GM12891 (cell line): ENCODE data around the gene ROMO1.
"Not testable (repeated sequence)": the region's sequence is repeated elsewhere in the genome, so short reads cannot be mapped to it uniquely, and the experiment has no call there.

Experiments
- DNase-seq: peaks from one replicate; pipeline ENCODE4 v3.0.0; 2011; ENCODE audit warnings: low spot score; ENCODE audit not compliant: insufficient read length
- FAIRE-seq: peaks from 2 replicates; lab custom pipeline; 2011; peaks lifted over from hg19 to GRCh38; lab: Jason Lieb, UNC
- PAX5 ChIP-seq: IDR thresholded peaks from 2 replicates; pipeline ENCODE4 v1.6.1; 2011; ENCODE audit warnings: low read length, moderate library complexity, mild to moderate bottlenecking; ENCODE audit not compliant: insufficient read depth, severe bottlenecking
- POLR2A ChIP-seq: IDR thresholded peaks from 2 replicates; pipeline ENCODE4 v1.6.1; 2011; ENCODE audit warnings: low read depth, low read length, control low read depth
- POLR2AphosphoS5 ChIP-seq: IDR thresholded peaks from 2 replicates; pipeline ENCODE4 v1.6.1; 2011; ENCODE audit warnings: low read depth, low read length, control low read depth
- POU2F2 ChIP-seq: IDR thresholded peaks from 2 replicates; pipeline ENCODE4 v1.6.1; 2011; ENCODE audit warnings: low read depth, mild to moderate bottlenecking, control low read depth, low read length, moderate library complexity
- SPI1 ChIP-seq: IDR thresholded peaks from 2 replicates; pipeline ENCODE4 v1.6.1; 2011; ENCODE audit warnings: low read depth, low read length, control low read depth
- TAF1 ChIP-seq: IDR thresholded peaks from 2 replicates; pipeline ENCODE4 v1.6.1; 2011; ENCODE audit warnings: low read depth, low read length, control low read depth

ROMO1 gene

DNA sequence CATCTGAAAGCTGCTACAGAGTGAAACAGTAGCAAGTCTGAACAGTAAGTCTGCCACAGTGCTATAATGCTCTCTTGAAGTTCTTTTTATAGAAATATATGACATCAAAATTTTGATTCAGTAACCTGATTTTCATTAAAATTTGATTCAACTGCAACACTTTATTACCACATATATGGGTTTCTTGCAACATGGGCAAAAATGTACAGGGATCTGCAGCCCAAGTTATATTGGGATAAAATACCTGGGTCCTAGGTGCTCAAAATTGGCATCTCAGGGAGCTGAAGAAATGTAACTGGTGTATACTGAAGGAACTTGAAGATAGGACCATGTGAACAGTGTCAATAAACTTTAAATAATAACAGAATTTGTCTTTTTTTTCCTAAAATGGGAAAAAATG, 10.8 kb downstream of the ROMO1 start:
- TF ChIP-seq POU2F2: no peak
- TF ChIP-seq POLR2AphosphoS5: no peak
- TF ChIP-seq TAF1: no peak
- no peak for TF ChIP-seq SPI1
- no peak for TF ChIP-seq PAX5
- TF ChIP-seq POLR2A: no peak; the same call in 1 of the 2 replicates
- no peak for DNase-seq
- no peak for FAIRE-seq

DNA sequence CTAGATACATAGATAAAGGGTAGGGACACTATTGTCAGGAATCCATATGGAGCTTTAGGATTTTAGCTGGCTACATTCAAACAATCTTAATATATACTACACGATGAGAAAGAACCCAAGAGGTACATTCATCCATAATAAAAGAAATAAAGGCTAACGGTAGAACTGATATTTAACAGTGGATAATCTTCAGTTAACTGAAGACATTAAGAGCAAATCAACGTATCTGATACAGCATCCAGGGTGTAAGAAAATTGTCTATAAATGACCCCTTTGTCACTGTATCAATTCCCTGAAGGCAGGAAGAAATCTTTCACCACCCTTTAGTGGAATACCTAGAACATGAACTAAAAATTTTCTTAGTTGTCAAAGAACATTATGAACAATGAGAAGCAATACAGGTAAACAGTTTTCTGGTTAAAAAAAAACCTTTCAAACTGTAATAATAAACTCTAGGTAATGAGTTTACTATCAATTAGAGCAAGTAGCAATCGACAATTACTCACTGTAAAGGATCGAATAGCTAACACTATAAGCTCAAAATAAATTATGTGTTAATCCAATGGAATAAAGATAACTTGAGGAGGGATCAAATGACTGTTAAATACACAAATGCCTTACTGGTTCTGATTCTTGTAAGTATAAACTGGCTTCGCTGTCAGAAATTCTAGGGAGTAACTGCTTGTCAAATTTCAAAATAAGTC, 11.8 kb downstream of the ROMO1 start:
- peak; percentile 9 for FAIRE-seq
- DNase-seq: no peak
- no peak for TF ChIP-seq SPI1
- no peak for TF ChIP-seq POLR2AphosphoS5

DNA sequence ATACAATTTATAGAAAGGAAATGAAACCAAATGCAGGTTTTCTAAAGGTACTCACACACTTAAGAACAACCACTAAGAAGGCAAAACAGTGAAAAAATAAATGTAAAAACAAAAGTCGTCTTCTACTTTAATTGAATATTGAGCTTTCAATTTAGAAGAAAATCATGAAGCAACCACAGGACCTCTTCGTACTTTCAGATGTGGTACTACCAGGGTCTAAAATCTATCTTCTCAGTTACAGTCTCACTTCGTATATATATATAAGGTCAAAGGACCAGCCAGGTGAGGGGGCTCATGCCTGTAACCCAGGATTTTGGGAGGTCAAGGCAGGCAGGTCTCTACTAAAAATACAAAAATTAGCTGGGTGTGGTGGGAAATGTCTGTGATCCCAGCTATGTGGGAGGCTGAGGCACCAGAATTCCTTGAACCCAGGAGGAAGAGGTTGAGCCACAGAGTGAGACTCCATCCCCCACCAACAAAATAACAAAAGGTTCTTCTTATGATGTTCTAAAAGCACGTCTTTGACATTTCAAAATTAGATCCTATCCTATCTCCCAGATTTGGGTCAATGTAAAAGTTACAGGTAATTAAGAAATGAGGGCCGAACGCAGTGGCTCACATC, 12.5 kb downstream of the ROMO1 start:
- no peak for DNase-seq
- no peak for FAIRE-seq
- no peak for TF ChIP-seq POLR2AphosphoS5
- TF ChIP-seq SPI1: peak; percentile 70
- no peak for TF ChIP-seq POU2F2
- TF ChIP-seq TAF1: no peak

DNA sequence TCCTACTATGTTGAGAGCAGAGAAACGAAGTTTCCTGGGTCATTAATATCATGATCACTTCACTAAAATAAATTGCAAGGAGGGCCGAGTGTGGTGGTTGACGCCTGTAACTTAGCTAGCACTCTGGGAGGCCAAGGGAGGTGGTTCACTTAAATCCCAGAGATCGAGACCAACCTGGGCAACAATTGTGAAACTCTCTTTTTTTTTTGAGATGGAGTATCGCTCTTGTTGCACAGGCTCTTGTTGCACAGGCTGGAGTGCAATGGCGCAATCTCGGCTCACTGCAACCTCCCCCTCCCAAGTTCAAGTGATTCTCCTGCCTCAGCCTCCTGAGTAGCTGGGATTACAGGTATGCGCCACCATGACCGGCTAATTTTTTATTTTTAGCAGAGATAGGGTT, 13.9 kb downstream of the ROMO1 start:
- not testable (repeated sequence) for DNase-seq, FAIRE-seq
- peak; percentile 61; the same call in 1 of the 2 replicates for TF ChIP-seq POLR2AphosphoS5

DNA sequence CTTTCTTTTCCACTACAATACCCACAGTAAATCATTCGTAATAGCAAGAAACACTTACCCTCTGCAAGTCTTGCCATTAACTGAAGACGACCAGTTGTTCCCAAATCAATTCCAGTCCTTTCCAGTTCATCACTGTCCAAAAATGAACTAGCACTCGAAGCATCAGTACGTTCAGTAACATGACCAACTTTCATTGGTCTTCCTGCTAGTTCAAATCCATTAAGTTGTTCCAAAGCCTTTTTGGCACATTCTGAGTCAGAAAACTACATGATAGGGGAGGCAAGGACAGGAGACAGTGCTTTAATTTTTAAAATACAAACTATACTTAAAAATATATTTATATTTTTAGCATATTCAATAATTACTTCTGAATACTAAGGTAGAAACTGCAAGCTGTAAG, 14.9 kb downstream of the ROMO1 start:
- no peak for FAIRE-seq
- TF ChIP-seq SPI1: no peak
- peak; percentile 39; the same call in 1 of the 2 replicates for TF ChIP-seq POLR2AphosphoS5
- DNase-seq: no peak

DNA sequence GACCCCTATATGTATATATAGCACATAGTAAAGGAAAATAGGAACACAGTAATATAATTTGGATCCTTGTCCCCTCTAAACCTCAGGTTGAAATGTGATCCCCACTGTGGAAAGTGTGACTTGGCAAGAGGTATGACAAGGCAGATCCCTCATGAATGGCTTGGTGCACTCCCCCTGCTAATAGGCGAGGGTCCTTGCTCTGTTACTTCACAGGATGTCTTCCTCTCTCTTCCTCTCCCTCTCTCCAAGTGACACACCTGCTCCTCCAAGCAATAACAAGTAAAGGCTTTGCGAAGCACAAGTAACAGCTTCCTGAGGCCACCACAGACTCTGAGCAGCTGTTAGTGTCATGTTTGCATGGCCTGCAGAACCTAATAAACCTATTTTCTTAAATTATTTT, 16.4 kb downstream of the ROMO1 start:
- DNase-seq: no peak
- FAIRE-seq: peak; percentile 51

DNA sequence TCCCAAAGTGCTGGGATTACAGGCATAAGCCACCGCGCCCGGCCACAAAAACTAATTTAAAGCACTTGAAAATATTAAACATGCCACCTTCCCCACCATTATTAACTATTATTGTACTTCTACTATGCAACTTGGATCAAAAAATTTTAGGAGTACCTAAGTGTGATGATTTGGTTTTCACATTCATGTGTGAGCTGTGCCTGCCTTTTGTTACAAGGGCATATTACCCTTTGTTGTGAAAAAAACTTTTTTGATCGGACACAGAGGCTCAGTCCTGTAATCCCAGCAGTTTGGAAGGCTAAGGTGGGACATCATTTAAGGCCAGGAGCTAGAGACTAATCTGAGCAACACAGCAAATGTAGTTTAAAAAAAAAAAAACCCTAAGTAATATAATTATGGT, 17.1 kb downstream of the ROMO1 start:
- no peak for DNase-seq
- no peak for TF ChIP-seq POLR2AphosphoS5
- TF ChIP-seq PAX5: no peak
- TF ChIP-seq POLR2A: no peak
- no peak for TF ChIP-seq TAF1
- TF ChIP-seq POU2F2: no peak
- TF ChIP-seq SPI1: no peak
- FAIRE-seq: no peak

More for the DNA sequence above, 16.4 kb downstream of the ROMO1 start:
- TF ChIP-seq POLR2A (no peak), POU2F2 (no peak), POLR2AphosphoS5 (peak; percentile 34; the same call in 1 of the 2 replicates), TAF1 (no peak), SPI1 (no peak), PAX5 (no peak)

DNA sequence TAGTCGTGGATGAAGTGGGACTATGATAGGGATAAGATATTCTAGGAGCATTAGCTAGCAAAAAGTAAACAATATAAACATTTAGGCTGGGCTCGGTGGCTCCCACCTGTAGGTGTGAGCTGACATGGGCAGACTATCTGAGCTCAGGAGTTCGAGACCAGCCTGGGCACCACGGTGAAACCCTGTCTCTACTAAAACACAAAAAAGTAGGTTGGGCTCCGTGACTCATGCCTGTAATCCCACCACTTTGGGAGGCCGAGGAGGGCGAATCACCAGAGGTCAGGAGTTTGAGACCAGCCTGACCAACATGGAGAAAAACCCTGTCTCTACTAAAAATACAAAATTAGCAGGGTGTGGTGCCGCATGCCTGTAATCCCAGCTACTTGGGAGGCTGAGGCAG, 19.1 kb downstream of the ROMO1 start:
- DNase-seq, FAIRE-seq: not testable (repeated sequence)
- TF ChIP-seq POLR2AphosphoS5 (peak; percentile 55), POLR2A (peak; percentile 32; the same call in 1 of the 2 replicates)

DNA sequence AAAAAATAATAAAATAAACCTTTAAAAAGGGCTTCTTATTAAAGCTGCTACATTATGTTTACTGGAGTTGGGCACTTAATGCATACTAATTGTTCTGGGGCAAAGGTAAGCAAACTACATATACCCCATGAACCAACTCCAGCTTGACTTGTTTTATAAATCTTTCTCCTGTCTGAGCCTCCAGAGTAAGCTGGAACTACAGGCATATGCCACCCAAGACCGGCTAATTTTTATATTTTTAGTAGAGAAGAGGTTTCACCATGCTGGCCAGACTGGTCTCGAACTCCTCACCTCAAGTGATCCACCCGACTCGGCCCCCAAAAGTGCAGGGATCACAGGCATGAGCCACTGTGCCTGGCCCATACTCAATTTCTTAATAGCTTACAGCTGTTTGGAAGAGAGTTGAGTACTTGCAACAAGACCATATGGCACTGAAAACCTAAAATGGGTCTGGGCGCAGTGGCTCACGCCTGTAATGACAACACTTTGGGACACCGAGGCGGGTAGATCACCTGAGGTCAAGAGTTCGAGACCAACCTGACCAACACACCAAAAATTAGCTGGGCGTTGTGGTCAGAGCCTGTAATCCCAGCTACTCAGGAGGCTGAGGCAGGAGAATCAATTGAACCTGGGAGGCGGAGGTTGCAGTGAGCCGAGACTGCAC, 19.9 kb downstream of the ROMO1 start:
- no peak for DNase-seq
- FAIRE-seq: no peak
- no peak for TF ChIP-seq POU2F2
- TF ChIP-seq POLR2A: no peak
- TF ChIP-seq POLR2AphosphoS5: 0 out of 2 replicates have a peak, but pooled peaks have one; percentile 14
- no peak for TF ChIP-seq PAX5
- no peak for TF ChIP-seq TAF1

DNA sequence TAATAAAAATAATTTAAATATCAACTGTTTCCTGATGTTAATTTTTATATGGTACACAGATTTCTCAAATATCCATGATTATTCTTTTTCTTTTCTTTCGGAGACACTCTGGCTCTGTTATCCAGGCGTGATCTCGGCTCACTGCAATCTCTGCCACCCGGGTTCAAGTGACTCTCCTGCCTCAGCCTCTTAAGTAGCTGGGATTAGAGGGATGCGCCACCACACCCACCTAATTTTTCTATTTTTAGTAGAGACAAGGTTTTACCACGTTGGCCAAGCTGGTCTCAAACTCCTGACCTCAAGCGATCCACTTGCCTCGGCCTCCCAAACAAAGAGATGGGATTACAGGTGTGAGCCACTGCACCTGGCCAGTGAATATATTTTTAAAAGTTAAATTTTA, 20.5 kb downstream of the ROMO1 start:
- TF ChIP-seq POLR2A (no peak), SPI1 (no peak), POLR2AphosphoS5 (no peak), PAX5 (no peak), POU2F2 (no peak), TAF1 (no peak)
- FAIRE-seq (no peak), DNase-seq (no peak)
